SU-DHL-6 (cell line): ENCODE measurements around the gene IVD.

Source experiments
- H2AFZ ChIP-seq: fragments of 200-600 bp; sonication (generic); 2 replicates; pipeline ENCODE4 v1.6.1; 2014; ENCODE audit warnings: low read depth, mild to moderate bottlenecking, moderate library complexity, mixed read lengths, antibody characterized with exemption, low read length; ENCODE audit not compliant: severe bottlenecking
- H3F3A ChIP-seq: fragments of 200-600 bp; shearing (Covaris generic); 2 replicates; pipeline ENCODE4 v1.6.0; 2016; ENCODE audit warnings: antibody characterized with exemption, mild to moderate bottlenecking; ENCODE audit not compliant: insufficient read depth
- H3K27ac ChIP-seq: fragments of 200-600 bp; sonication (generic); 2 replicates; pipeline ENCODE4 v1.5.1; 2016; ENCODE audit warnings: low read depth, mild to moderate bottlenecking, low read length, moderate library complexity, mixed read lengths
- H3K27me3 ChIP-seq: fragments of 200-600 bp; sonication (generic), shearing (Covaris generic); 2 replicates; pipeline ENCODE4 v1.6.0; 2014; ENCODE audit warnings: mild to moderate bottlenecking, low read length
- H3K36me3 ChIP-seq: fragments of 200-600 bp; sonication (generic); 2 replicates; pipeline ENCODE4 v1.6.1; 2014; ENCODE audit warnings: mild to moderate bottlenecking, low read length, mixed read lengths
- H3K4me2 ChIP-seq: fragments of 300-600, 200-600 bp; shearing (Covaris generic), sonication (generic); 2 replicates; pipeline ENCODE4 v1.6.0; 2014; ENCODE audit warnings: low read length, low read depth, mild to moderate bottlenecking; ENCODE audit not compliant: poor library complexity, severe bottlenecking
- H3K4me3 ChIP-seq: fragments of 200-600 bp; sonication (generic); 2 replicates; pipeline ENCODE4 v1.5.1; 2014; ENCODE audit warnings: antibody characterized with exemption, low read length, mild to moderate bottlenecking, mixed read lengths; ENCODE audit not compliant: insufficient read depth, poor library complexity, severe bottlenecking
- H3K79me2 ChIP-seq: fragments of 200-600 bp; sonication (generic); 2 replicates; pipeline ENCODE4 v1.6.1; 2014; ENCODE audit warnings: mild to moderate bottlenecking, low read length, moderate library complexity; ENCODE audit not compliant: insufficient read depth
- H3K9ac ChIP-seq: fragments of 200-600 bp; sonication (generic); 2 replicates; pipeline ENCODE4 v1.7.0; 2014; ENCODE audit warnings: mild to moderate bottlenecking, low read length
- H3K9me2 ChIP-seq: fragments of 200-600 bp; sonication (generic); replicated peaks from 2 replicates; pipeline ENCODE4 v1.6.1; 2014; ENCODE audit warnings: low read length; ENCODE audit not compliant: insufficient read depth
- H3K9me3 ChIP-seq: fragments of 200-600 bp; sonication (generic); 2 replicates; pipeline ENCODE4 v1.6.1; 2014; ENCODE audit warnings: low read length, mixed read lengths; ENCODE audit not compliant: insufficient read depth
- H4K20me1 ChIP-seq: fragments of 200-600 bp; sonication (generic); 2 replicates; pipeline ENCODE4 v1.6.1; 2014; ENCODE audit warnings: low read depth, mild to moderate bottlenecking, antibody characterized with exemption, low read length, moderate library complexity, mixed read lengths
- EZH2phosphoT487 ChIP-seq: fragments of 200-600 bp; sonication (generic), shearing (Covaris generic); conservative IDR thresholded peaks from 2 replicates; pipeline ENCODE4 v1.6.1; 2018; ENCODE audit warnings: mild to moderate bottlenecking, antibody characterized with exemption, low read length, moderate library complexity, mixed read lengths
- TF ChIP-seq, protein P1 (sequence below): fragments of 200-600 bp; sonication (generic); IDR thresholded peaks from one replicate; pipeline ENCODE4 v1.5.1; 2017; ENCODE audit warnings: antibody characterized with exemption, mild to moderate bottlenecking, low read length, moderate library complexity; ENCODE audit not compliant: insufficient read depth, poor library complexity, severe bottlenecking

Gene IVD

GRCh38 chr15:40381818-40382529, 23.6 kb upstream of the IVD start:
- no peak overlapping the region for H3K9ac ChIP-seq
- H3K9me3 ChIP-seq: no peaks in the 10 kb centered on the region
- H3K9me2 ChIP-seq: no peaks in the 10 kb centered on the region
- no peaks in the 10 kb centered on the region for H3F3A ChIP-seq
- peaks cover 4% of the 10 kb centered on the region for H3K36me3 ChIP-seq
- H3K27ac ChIP-seq: no peak overlapping the region
- no peak overlapping the region for H3K4me3 ChIP-seq
- no peaks in the 10 kb centered on the region for H3K27me3 ChIP-seq
- H3K4me2 ChIP-seq: peak overlapping the region; percentile 77
- H4K20me1 ChIP-seq: no peaks in the 10 kb centered on the region
- H3K79me2 ChIP-seq: peaks cover 29% of the 10 kb centered on the region
- no peak for TF ChIP-seq EZH2phosphoT487
- TF ChIP-seq, protein P1, sequence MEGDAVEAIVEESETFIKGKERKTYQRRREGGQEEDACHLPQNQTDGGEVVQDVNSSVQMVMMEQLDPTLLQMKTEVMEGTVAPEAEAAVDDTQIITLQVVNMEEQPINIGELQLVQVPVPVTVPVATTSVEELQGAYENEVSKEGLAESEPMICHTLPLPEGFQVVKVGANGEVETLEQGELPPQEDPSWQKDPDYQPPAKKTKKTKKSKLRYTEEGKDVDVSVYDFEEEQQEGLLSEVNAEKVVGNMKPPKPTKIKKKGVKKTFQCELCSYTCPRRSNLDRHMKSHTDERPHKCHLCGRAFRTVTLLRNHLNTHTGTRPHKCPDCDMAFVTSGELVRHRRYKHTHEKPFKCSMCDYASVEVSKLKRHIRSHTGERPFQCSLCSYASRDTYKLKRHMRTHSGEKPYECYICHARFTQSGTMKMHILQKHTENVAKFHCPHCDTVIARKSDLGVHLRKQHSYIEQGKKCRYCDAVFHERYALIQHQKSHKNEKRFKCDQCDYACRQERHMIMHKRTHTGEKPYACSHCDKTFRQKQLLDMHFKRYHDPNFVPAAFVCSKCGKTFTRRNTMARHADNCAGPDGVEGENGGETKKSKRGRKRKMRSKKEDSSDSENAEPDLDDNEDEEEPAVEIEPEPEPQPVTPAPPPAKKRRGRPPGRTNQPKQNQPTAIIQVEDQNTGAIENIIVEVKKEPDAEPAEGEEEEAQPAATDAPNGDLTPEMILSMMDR: no peak
- peak overlapping the region; percentile 89 for H2AFZ ChIP-seq

- peak within 1 kb of the TSS; percentile 89 for H2AFZ ChIP-seq
- TF ChIP-seq EZH2phosphoT487: no peak
- TF ChIP-seq, protein P1: no peak
- peaks cover 9% of the 10 kb centered on the region for H3K36me3 ChIP-seq
- H3K4me2 ChIP-seq: peak within 1 kb of the TSS; percentile 77
- peak within 1 kb of the TSS; percentile 85 for H3K9ac ChIP-seq
- H3F3A ChIP-seq: no peaks in the 10 kb centered on the region
- no peaks in the 10 kb centered on the region for H3K9me2 ChIP-seq
- H4K20me1 ChIP-seq: no peaks in the 10 kb centered on the region
- H3K27me3 ChIP-seq: no peaks in the 10 kb centered on the region
- peak within 1 kb of the TSS; percentile 53 for H3K27ac ChIP-seq
- H3K9me3 ChIP-seq: no peaks in the 10 kb centered on the region
- H3K79me2 ChIP-seq: peaks cover 29% of the 10 kb centered on the region
- peak within 1 kb of the TSS; percentile 84 for H3K4me3 ChIP-seq
These were observed 22.8 kb upstream of the IVD start, which contains the start of gene KNSTRN for GRCh38 chr15:40382580-40383456. Gene KNSTRN (plus strand): TSS chr15:40382721. CDS start chr15:40382836, 115 bp downstream.

GRCh38 chr15:40386480-40386879, 19.1 kb upstream of the IVD start:
- Histone ChIP-seq H3F3A (peaks cover 2% of the 10 kb centered on the region; the same call in 1 of the 2 replicates), H2AFZ (no peak overlapping the region), H3K79me2 (peaks cover 29% of the 10 kb centered on the region), H3K27ac (no peak overlapping the region), H3K27me3 (no peaks in the 10 kb centered on the region), H3K36me3 (peaks cover 23% of the 10 kb centered on the region), H3K9ac (no peak overlapping the region), H3K9me2 (no peaks in the 10 kb centered on the region), H3K9me3 (no peaks in the 10 kb centered on the region), H4K20me1 (no peaks in the 10 kb centered on the region), H3K4me2 (no peak overlapping the region), H3K4me3 (no peak overlapping the region)
- TF ChIP-seq EZH2phosphoT487: no peak
- TF ChIP-seq, protein P1: no peak
